CD4-positive, alpha-beta T cell treated with Interferon alpha-2 for 1 hour (primary cell): ENCODE data around the gene LGALS9C.
"Not testable (repeated sequence)": the region's sequence is repeated elsewhere in the genome, so short reads cannot be mapped to it uniquely, and the experiment has no call there.

Source experiments
- DNase-seq, 2 donors: peaks; one replicate each; pipeline ENCODE4 v3.0.0-alpha.2; 2020 to 2022

LGALS9C gene

DNA sequence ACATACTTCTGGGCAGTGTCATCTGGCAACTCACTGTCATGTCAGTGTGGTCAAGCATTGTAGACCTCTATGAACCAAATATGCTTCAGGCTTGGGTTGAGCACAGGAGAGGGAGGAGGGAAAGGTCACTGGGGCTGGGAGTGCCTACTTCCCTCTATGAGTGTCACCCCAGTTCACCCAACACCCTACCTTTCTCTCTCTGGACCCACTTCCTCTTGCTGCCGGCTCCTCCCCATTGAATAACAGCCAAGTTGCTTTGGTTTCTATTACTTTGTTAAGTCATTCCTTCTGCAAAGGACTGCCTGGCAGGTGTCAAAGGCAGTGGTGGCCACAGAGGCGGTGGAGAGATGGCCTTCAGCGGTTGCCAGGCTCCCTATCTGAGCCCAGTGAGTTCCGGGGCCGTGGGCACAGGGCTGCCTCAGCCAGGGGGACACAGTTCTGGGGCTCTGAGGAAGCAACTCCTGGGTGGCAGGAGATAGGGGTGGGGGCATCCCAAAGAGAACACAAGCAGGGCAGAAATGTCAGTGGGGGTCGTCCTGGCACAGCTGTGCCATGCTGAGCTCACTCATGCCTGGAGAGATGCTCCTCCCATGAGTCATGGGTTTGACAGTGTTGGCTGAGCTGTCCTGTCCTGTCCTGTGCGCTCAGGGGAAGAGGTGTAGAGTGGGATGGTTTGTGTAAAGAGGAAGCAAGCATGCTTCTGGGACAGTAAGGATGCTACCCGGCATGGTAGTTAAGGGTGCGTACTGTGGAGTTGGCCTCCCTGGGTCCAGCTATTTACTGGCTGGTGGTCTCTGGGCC, at the start of gene LGALS9C:
Gene LGALS9C (plus strand): TSS at position 282 of the 801 bp plus-strand sequence. CDS start 66 bp downstream, at position 348.
- DNase-seq: peak in 1 of 2 donors; percentile 24

DNA sequence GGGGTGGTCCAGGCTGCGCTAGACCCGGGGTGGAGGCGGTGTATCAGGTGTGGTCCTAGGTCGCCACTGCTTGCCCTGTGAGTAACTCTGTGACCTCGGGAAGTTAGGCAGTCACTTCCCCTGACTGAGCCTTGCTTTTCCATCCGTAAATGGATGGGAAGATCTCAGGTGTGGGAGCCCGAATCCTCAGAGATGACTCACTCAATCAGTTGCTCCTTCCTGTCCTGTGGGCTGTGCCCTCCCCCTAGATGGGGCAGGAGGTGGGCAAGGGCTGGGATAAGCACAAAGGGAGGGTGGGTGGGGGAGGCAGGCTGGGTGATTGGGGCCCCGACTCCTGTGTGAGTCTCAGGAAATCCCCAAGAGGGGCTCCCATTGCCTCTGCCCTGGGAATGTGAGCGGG, 44.4 kb upstream of the LGALS9C start:
- not testable (repeated sequence) for DNase-seq

DNA sequence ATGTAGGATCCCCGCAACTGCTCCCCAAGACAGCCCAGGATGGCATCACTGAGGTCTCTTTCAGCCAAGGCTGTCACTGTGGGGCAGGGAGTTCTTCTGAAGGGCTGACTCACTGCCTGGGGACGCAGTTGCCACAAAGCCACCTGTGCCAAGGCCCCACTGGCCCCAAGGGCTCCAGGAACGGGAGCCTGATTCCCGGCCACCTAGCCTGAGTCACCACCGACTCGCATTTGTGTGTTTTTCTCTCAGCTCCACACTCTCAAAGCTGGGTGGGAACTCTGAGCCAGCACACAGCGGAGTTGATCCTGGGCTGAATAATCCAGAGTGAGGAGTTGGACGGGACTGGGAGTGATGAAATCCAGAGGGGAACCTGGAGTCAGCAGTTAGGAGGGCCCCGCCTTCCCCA, 37.1 kb upstream of the LGALS9C start:
- DNase-seq: not testable (repeated sequence)

DNA sequence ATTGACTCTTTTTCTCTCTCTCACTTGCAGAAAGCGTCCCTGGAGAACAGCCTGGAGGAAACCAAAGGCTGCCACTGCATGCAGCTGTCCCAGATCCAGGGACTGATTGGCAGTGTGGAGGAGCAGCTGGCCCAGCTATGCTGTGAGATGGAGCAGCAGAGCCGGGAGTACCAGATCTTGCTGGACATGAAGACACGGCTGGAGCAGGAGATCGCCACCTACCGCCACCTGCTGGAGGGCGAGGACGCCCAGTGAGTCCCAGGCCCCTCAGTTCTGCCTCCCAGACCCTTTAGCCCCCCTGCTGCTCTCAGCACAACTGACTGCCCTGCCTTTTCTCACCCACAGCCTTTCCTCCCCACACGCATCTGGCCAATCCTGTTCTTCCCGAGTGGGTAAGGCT, 34.5 kb upstream of the LGALS9C start:
- peak; percentile 25 to 49 for DNase-seq

DNA sequence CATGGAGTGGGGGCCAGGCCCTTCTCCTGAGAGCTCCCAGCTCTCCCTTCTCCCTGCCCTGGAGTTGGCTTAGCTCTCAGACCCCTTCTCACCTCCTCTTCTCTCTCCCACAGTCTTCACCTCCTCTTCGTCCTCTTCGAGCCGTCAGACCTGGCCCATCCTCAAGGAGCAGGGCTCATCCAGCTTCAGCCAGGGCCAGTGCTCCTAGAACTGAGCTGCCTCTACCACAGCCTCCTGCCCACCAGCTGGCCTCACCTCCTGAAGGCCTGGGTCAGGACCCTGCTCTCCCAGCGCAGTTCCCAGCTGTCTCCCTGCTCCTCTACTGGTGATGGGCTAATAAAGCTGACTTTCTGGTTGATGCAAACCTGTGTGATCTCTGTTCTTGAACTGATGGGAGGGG, 34.1 kb upstream of the LGALS9C start:
- DNase-seq: not testable (repeated sequence)

- DNase-seq: not testable (repeated sequence)
These were observed 28.9 kb upstream of the LGALS9C start for GRCh38 chr17:18447476-18448205.

- DNase-seq: not testable (repeated sequence)
These were observed 28.3 kb upstream of the LGALS9C start for GRCh38 chr17:18448311-18448710.

- DNase-seq: not testable (repeated sequence)
These were observed 26.8 kb upstream of the LGALS9C start for GRCh38 chr17:18449833-18450232.

DNA sequence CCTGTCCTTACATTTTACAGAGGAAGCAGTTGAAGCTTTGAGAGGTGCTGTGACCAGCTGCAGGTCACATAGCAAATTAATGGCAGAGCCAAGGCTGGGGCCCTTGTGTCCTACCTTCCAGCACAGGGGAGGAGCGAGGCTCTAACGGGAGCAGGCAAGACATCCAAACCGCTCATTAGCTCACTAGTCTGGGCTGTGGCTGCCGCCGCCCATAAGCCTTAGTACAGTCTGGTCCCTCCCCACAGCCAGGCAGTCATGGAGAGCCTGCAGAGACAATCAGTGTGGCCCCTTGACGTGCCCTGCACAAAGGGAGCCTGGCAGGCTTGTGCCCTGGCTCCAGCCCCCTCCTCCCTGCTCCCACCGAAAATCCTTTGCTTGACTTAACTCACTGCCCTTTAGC, 25.6 kb upstream of the LGALS9C start:
- not testable (repeated sequence) for DNase-seq

GRCh38 chr17:18451969-18452368, 24.6 kb upstream of the LGALS9C start:
- not testable (repeated sequence) for DNase-seq

DNA sequence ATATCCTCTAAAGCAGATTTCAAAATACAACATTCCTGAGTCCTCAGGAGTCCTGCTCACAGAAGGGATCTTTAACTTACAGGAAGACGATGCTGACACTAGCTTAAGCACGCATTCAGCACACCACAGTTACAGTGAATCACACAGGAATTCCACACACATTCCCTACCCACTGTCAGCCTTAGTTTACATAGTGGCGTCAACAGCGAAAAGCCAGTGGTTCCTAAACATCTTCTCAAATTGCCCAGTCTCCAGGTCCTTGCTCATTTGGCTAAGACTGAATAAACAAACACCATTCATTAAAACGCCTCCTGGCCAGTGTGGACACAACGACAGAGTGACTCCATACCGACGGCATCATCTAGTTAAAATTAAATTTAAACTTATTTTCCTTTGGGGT, 17.6 kb upstream of the LGALS9C start:
- DNase-seq: not testable (repeated sequence)

DNA sequence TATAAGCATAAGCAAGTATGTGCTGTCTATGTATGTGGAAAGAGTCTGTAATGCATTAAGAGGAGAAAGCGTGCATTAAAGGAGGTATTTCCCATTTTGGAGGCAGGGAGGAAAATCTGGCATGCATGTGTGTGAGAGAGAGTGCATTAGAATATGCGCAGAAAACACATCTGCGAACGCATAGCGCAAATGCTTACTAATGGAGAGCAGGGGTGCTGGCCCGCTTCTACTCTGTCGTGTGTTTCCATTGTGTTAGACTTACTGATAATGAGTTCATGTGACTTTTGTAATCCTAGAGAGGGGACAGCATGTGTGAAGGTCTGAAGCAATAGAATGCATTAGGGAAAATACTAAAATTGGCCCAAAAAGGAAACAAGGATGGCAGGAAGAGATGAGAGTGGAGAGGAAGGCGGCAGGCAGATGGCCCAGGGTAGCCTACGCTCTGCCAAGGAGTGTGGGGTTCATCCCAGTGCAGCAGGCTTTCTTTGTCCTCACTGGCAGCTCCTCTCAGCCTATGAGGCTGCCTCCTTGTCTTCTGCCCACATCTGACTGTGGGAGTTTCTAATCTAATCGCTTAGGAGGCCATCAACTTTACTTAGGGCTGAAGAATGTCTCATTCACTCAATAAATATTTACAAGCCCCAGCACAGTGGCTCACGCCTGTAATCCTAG, 12.6 kb upstream of the LGALS9C start:
- DNase-seq: not testable (repeated sequence)

DNA sequence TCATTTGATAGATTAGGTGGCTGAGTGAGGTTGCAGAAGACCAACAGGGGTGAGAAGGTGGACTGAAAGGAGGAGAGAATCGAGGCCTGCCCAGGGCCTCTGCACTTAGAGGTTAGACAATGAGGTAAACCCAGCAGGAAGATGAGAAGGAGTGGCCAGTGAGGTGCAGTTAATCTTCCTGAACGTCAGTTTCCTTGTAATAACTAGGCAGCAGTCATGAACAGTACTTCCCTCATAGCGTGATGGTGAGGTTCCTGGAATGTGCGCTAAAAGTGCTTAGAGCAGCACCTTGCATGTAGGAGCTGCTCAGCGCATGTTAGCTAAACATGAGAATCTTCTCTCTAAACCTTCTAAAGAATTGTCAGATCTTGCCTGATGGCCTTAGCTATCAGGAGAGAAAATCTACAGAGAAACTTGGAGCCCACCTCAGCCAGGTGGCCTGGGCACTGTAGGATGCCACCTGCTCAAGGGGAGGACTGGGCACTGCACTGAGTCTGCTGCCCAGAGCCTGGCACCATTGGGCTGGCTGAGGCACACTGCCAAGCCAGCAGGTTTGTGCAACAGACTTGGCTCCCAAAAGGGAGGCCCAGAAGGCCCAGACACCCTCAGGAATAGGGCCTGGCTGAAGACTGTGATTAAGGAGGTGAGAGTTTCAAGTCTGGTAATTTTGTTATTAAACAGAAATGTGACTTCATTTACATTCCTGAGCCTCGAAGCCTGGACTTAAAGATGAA, 10.2 kb upstream of the LGALS9C start:
- DNase-seq: not testable (repeated sequence)

DNA sequence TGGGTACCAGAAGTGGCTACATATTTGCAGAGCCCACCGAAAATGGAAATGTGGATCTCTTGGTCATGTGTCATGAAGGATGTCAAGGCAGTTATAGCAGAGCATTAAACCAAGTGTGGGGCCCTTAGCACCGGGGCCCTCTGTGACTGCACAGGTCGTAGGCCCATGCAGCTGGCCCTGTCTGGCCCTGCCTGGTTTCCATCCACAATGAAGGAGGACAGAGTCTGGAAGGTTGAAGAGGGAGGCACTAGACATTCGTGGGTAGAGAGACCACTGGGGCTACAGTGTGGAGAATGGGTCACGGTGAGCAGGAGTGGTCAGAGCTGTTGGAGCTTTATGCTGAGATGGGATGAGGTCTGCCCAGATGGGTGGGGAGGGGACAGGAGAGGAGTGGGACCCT, 9.6 kb upstream of the LGALS9C start:
- not testable (repeated sequence) for DNase-seq

- DNase-seq: not testable (repeated sequence)
These were observed 8.0 kb upstream of the LGALS9C start for GRCh38 chr17:18468472-18469171.

DNA sequence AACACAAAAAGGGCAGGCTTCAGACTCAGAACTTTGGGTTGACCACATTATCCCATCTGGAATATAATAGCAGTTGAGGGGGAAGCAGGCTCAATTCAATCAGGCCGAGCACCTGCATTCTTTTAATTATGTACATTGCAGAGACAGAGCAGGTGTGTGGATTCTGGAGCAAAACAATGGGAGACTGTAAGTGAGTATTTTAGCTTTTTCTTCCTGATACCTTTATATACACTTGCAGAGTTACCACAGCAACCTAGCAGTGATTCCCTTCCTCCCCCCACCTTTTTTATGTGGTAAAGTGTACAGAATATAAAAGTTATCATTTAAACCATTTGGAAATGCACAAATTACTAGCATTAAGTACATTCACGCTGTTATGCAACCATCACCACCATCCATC, 6.8 kb upstream of the LGALS9C start:
- DNase-seq: not testable (repeated sequence)

DNA sequence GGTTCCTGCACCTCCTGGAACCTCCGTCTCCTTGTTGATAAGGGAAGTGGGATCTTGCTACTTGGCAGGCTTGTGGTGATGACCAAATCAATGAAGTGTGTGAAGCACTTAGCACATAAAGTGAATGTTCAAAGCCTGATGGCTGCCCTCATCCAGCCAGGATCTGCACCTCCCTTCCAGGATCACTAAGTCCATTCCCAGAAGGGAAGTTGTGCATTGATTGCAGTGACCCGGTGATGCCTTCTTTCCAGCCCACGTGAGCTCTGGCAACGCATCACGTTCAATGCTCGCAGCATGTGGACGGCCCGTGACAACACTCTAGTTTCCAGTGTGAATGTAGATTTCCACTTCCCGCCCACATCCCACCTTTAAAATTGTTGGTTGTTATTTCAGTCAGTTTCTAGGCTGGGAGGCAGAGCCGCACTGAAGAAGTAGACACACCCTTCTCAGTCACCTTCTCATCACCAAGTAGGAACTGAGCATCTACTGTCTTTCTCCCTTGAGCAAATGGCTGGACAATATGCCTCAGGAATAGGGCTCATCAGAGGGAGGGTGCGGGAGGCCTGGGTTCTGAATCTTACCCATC, 6.2 kb upstream of the LGALS9C start:
- not testable (repeated sequence) for DNase-seq

DNA sequence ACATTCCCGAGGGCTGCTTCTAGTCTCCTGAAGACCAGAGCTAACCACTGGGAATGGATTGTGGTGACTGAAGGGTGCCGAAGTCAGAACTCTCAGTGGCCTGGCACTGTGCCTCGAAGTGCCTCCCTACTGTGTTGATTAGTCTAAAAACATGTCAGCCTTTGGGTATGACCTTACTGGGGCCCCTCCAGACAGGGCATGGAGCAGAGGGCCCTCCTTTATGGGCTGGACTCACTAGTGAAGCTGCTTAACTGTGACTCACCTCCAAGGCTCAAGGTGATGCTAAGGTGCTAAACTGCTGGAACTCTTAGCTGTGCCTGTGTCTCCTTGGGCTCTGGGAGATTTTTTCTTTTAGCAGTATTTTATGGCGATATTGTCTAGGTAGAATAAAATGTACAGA, 2.6 kb upstream of the LGALS9C start:
- not testable (repeated sequence) for DNase-seq

DNA sequence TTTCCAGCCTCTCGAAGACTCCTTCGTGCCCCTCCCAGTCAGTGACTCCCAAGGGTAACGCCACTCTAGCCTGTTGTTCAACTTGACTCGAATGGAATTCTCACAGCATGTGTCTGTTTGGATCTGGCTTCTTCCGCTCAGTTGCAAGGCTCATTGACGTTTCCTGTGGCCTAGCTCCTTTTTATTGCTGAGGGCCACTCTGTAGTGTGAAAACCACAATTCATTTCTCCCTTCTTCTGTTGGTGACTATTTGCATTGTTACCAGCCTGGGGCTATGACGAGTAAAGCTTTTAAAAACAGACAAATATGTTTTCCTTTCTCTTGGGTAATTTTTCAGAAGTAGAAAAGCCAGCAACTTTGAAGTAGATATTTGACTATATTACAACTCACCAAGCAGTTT, 1.8 kb upstream of the LGALS9C start:
- not testable (repeated sequence) for DNase-seq

DNA sequence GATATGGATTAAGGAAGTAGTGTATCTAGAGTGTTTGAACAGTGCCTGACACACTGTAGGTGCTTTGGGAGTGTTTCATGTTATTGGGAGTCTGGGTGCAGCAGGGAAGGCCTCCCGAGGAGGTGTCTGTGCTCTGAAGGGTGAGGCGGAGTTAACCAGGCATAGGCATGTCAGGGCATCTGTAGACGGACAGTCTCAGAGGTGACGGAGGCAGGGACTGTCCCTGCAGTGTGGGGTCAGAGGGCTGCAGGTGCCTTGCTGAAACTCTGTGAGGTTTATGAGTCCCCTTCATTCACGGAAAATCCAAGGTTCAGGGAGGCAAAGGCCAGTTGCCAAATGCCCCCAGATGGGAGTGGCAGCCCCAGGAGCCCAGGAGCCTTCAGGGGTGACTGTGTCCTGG, 778 bp downstream of the LGALS9C start:
- not testable (repeated sequence) for DNase-seq

- DNase-seq: not testable (repeated sequence)
These were observed 1.8 kb downstream of the LGALS9C start for GRCh38 chr17:18478362-18478761.
